WERI-Rb-1 (cell line): ENCODE data around the gene EFEMP1.
A peak's percentile ranks its signal among the peaks of the same experiment; 100 is the strongest.

ENCODE experiments used
- DNase-seq: peaks from one replicate; pipeline ENCODE4 v3.0.0-alpha.2; 2020
- H3K27ac ChIP-seq: fragments of 250-450 bp; sonication (Bioruptor Pico); 2 replicates; pipeline ENCODE4 v1.5.1; 2020; ENCODE audit warnings: mild to moderate bottlenecking, moderate library complexity
- H3K27me3 ChIP-seq: fragments of 250-450 bp; sonication (Bioruptor Pico); 2 replicates; pipeline ENCODE4 v1.5.1; 2021; ENCODE audit warnings: mild to moderate bottlenecking, low read depth, moderate library complexity; ENCODE audit not compliant: insufficient read depth, severe bottlenecking
- H3K36me3 ChIP-seq: fragments of 250-450 bp; sonication (Bioruptor Pico); 2 replicates; pipeline ENCODE4 v1.5.1; 2020; ENCODE audit warnings: mild to moderate bottlenecking, moderate library complexity
- H3K4me3 ChIP-seq: 2 replicates; pipeline ENCODE4 v1.5.1; 2011; ENCODE audit warnings: low read depth, mild to moderate bottlenecking, control low read depth, low read length
- H3K9me3 ChIP-seq: fragments of 250-450 bp; sonication (Bioruptor Pico); 2 replicates; pipeline ENCODE4 v1.5.1; 2021; ENCODE audit warnings: mild to moderate bottlenecking, moderate library complexity; ENCODE audit not compliant: severe bottlenecking
- TF ChIP-seq, protein P1 (sequence below): IDR thresholded peaks from 2 replicates; pipeline ENCODE4 v1.5.1; 2011; ENCODE audit warnings: low read depth, mild to moderate bottlenecking, control low read depth, inconsistent platforms, low read length

Gene EFEMP1

GRCh38 chr2:55954306-55955035 lies 30.9 kb upstream of the EFEMP1 start:
- TF ChIP-seq, protein P1, sequence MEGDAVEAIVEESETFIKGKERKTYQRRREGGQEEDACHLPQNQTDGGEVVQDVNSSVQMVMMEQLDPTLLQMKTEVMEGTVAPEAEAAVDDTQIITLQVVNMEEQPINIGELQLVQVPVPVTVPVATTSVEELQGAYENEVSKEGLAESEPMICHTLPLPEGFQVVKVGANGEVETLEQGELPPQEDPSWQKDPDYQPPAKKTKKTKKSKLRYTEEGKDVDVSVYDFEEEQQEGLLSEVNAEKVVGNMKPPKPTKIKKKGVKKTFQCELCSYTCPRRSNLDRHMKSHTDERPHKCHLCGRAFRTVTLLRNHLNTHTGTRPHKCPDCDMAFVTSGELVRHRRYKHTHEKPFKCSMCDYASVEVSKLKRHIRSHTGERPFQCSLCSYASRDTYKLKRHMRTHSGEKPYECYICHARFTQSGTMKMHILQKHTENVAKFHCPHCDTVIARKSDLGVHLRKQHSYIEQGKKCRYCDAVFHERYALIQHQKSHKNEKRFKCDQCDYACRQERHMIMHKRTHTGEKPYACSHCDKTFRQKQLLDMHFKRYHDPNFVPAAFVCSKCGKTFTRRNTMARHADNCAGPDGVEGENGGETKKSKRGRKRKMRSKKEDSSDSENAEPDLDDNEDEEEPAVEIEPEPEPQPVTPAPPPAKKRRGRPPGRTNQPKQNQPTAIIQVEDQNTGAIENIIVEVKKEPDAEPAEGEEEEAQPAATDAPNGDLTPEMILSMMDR = no peak
- no peaks in the 10 kb centered on the region for H3K36me3 ChIP-seq
- H3K27me3 ChIP-seq = no peaks in the 10 kb centered on the region
- no peak overlapping the region for H3K27ac ChIP-seq
- no peak for DNase-seq
- H3K4me3 ChIP-seq = no peak overlapping the region
- no peaks in the 10 kb centered on the region for H3K9me3 ChIP-seq

DNA sequence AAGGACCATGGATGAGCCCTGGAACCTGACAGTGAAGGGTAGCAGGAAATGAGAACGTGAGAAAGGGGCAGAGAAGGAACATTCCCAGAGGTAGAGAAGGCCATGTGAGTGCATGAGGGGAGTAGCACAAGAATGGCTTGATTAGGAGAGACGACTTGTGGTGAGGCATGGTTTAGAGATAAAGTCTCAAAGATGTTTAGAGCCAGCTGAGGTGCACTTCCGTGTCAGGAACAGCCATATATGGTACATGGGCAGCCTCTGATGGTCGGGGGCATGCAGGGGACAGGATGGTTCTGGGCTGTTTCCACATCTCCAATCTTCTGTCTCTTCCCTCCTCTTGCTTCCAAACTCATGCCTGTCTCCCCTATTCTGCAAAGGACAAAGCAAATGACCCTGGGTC lies 28.8 kb upstream of the EFEMP1 start:
- Histone ChIP-seq H3K27me3 (no peaks in the 10 kb centered on the region), H3K36me3 (no peaks in the 10 kb centered on the region), H3K27ac (peak overlapping the region; percentile 35), H3K4me3 (peak overlapping the region; percentile 15), H3K9me3 (no peaks in the 10 kb centered on the region)
- DNase-seq = no peak
- TF ChIP-seq, protein P1 = no peak

GRCh38 chr2:55951533-55951932 lies 28.0 kb upstream of the EFEMP1 start:
- Histone ChIP-seq H3K27ac (0 out of 2 replicates have a peak overlapping the region, but pooled peaks have one; percentile 26), H3K9me3 (no peaks in the 10 kb centered on the region), H3K4me3 (no peak overlapping the region), H3K36me3 (no peaks in the 10 kb centered on the region), H3K27me3 (no peaks in the 10 kb centered on the region)
- TF ChIP-seq, protein P1 = no peak
- peak; percentile 85 for DNase-seq

DNA sequence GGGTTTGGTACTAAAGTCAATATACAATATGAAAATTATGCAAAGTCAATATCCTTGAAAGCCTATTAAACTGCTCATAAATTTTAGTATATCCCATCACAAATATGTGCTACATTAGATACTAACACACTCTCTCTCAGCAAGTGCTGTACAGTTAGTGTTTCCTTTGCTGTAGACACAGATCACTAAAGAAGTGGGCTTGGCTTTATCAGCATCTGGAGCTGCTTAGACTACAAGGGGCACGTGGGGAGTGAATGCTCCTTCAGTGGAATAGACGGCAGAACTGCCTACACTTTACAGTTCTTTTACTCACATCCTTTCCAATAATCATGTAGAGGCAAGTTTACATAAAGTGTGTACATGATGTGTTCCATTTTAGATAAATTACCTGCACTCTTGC lies 26.0 kb upstream of the EFEMP1 start:
- Histone ChIP-seq H3K36me3 (no peaks in the 10 kb centered on the region), H3K9me3 (no peaks in the 10 kb centered on the region), H3K4me3 (no peak overlapping the region), H3K27ac (no peak overlapping the region), H3K27me3 (no peaks in the 10 kb centered on the region)
- no peak for DNase-seq
- TF ChIP-seq, protein P1 = no peak

DNA sequence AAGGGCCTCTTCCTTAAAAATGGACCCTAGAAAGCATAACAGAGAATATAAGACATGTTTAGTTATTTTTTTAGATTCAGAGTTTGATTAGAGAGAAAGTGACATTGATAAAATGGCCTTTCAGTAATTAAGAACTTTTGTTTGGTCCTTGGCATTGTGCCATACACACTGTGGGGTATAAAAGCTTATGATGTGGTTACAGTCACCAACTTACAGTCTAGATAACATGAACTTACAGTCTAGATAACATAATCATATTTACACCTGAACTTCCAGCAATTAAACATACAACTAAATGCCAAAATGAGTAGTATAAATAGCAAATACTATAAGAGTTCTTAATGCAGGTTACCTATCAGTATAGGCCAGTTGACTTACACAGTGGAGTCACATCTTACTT lies 25.6 kb upstream of the EFEMP1 start:
- H3K9me3 ChIP-seq = no peaks in the 10 kb centered on the region
- DNase-seq = no peak
- TF ChIP-seq, protein P1 = no peak
- H3K36me3 ChIP-seq = no peaks in the 10 kb centered on the region
- H3K4me3 ChIP-seq = no peak overlapping the region
- no peaks in the 10 kb centered on the region for H3K27me3 ChIP-seq
- H3K27ac ChIP-seq = no peak overlapping the region
